ENCODE results near the gene TMEM115. TPM values are rescaled to one million over a fixed set of nuclear protein-coding genes. Genes with fewer than 3 reads are reported as not detected.

The TMEM115 gene
- total and polyA plus RNA-seq, 2 of the 4 experiments (the other 2 are of a cell fraction) = 35.3 to 47.3 TPM

- no peak for TF ChIP-seq BHLHE40 (IDR thresholded peaks at IDR 0.05; ENCODE audit: low read depth, low read length)
- TF ChIP-seq MAZ (IDR thresholded peaks at IDR 0.05; ENCODE audit: borderline replicate concordance, low read depth, low read length) = no peak
Measured at GRCh38 chr3:50336452-50337174, 22.7 kb downstream of the TMEM115 start (continued).

GRCh38 chr3:50334339-50335075, 24.8 kb downstream of the TMEM115 start:
- no peak for ATAC-seq (ENCODE audit: low read depth)
- H3K9ac ChIP-seq (ENCODE audit: low read depth, low read length) = peak overlapping the region; percentile 17
- in situ Hi-C loops (cut with MboI; ENCODE audit: low sequenced_read_pairs) (loop anchor here (25.0 kb wide), 3 partner anchors 1053 to 1828 kb away; partner anchors contain the start of genes ABHD14B, GPR62, MANF and PCBP4), dilution Hi-C loops (cut with HindIII; ENCODE audit: low sequenced_read_pairs, unreplicated experiment) (no loop called here), intact Hi-C loops (cut with micrococcal nuclease) (no loop called here)
- peak overlapping the region; percentile 48 for H3K4me2 ChIP-seq (ENCODE audit: low read depth, low read length)
- peak overlapping the region; percentile 1 for H3K4ac ChIP-seq (ENCODE audit: low read depth, low read length)
- H2AFZ ChIP-seq (replicated peaks; ENCODE audit: low read length, poor library complexity) = no peak overlapping the region
- ChIA-PET CTCF (interaction anchor here (0.7 to 1.0 kb wide), 2 partner anchors 75 to 81 kb away, joined by 3 read pairs; no protein-coding TSS in a partner anchor), POLR2A (ENCODE audit: unreplicated experiment) (no interaction called here)
- H4K20me1 ChIP-seq (ENCODE audit: insufficient read depth, low read length) = peaks cover 51% of the 10 kb centered on the region
- TF ChIP-seq MXI1 (IDR thresholded peaks at IDR 0.05; ENCODE audit: borderline replicate concordance, low read depth, low read length) (no peak), ELK1 (IDR thresholded peaks at IDR 0.05; ENCODE audit: borderline replicate concordance, low read depth, low read length) (no peak), FOS (IDR thresholded peaks at IDR 0.05; ENCODE audit: low read depth, low read length) (no peak), NFE2L2 (IDR thresholded peaks at IDR 0.05; ENCODE audit: low read depth, low read length) (no peak), USF2 (IDR thresholded peaks at IDR 0.05; ENCODE audit: low read depth, low read length) (no peak), MAFK (IDR thresholded peaks at IDR 0.05; ENCODE audit: low read depth, low read length) (no peak), CTCF (conservative IDR thresholded peaks at IDR 0.05; ENCODE audit: low read depth, low read length) (no peak)
- H3K18ac ChIP-seq (ENCODE audit: low read depth, low read length) = no peak overlapping the region
- H3K4me1 ChIP-seq (ENCODE audit: control insufficient read depth, insufficient read depth, low read length) = peaks cover 19% of the 10 kb centered on the region
- no peak overlapping the region for H4K91ac ChIP-seq (ENCODE audit: insufficient read depth, low read depth, low read length)
- no peak overlapping the region for H2BK20ac ChIP-seq (ENCODE audit: low read depth, low read length)
- H4K8ac ChIP-seq (ENCODE audit: low read depth in 2 of 2, low read length in 2 of 2) = peak overlapping the region in 1 of 2 experiments; percentile 15; a peak in 1 of 4 replicates
- WGBS, 2 experiments (ENCODE audit: extremely low coverage in 2 of 2, insufficient read length in 1 of 2) = 92% methylated on average over 2 of the region's 5 CpGs; no CpG with 5 or more reads in 1 of the 2 experiments
- BruUV-seq (replicated peaks) = no TSS peak
- H3K27ac ChIP-seq (ENCODE audit: insufficient read depth, low read length) = no peak overlapping the region
- DNase-seq = no peak
- H3K4me3 ChIP-seq (ENCODE audit: insufficient read depth, low read depth, low read length) = no peak overlapping the region
- no peak overlapping the region for H2AK9ac ChIP-seq (replicated peaks; ENCODE audit: low read depth, low read length, poor library complexity)
- peaks cover 23% of the 10 kb centered on the region for H3K9me1 ChIP-seq (ENCODE audit: insufficient read depth, low read length)
- H2BK120ac ChIP-seq (ENCODE audit: low read depth, low read length) = no peak overlapping the region
- H3K56ac ChIP-seq (ENCODE audit: extremely low read depth, insufficient read depth, low read length) = no peak overlapping the region
- no peak overlapping the region for H2AK5ac ChIP-seq (ENCODE audit: low read depth, low read length)
- peaks cover 39 to 68% of the 10 kb centered on the region in 2 experiments for H3K79me1 ChIP-seq (ENCODE audit: low read depth in 1 of 2, low read length in 2 of 2)
- H3K36me3 ChIP-seq (ENCODE audit: control insufficient read depth, insufficient read depth, low read length) = peaks cover 29% of the 10 kb centered on the region
- no peaks in the 10 kb centered on the region for H3K27me3 ChIP-seq (ENCODE audit: control insufficient read depth, insufficient read depth, low read length)
- no peak overlapping the region for H2BK5ac ChIP-seq (ENCODE audit: low read depth, low read length, poor library complexity, severe bottlenecking)
- no peak overlapping the region for H2BK15ac ChIP-seq (ENCODE audit: low read depth, low read length)
- 0 out of 2 replicates have a peak overlapping the region, but pooled peaks have one; percentile 14 for H3K14ac ChIP-seq (replicated peaks; ENCODE audit: low read depth, low read length)
- H4K5ac ChIP-seq (ENCODE audit: low read depth, low read length) = no peak overlapping the region
- H3K23ac ChIP-seq (ENCODE audit: low read depth, low read length) = peak overlapping the region; percentile 86
- no peaks in the 10 kb centered on the region for H3K9me3 ChIP-seq (ENCODE audit: control insufficient read depth, insufficient read depth, low read length)
